Hepatic stellate cell (primary cell): ENCODE results near the gene PCDHGA8.

Experiments
- DNase-seq: peaks from one replicate; pipeline ENCODE4 v3.0.0; 2011; ENCODE audit warnings: low spot score

PCDHGA8 gene

GRCh38 chr5:141434006-141434405, 41.6 kb downstream of the PCDHGA8 start:
- no peak for DNase-seq

DNA sequence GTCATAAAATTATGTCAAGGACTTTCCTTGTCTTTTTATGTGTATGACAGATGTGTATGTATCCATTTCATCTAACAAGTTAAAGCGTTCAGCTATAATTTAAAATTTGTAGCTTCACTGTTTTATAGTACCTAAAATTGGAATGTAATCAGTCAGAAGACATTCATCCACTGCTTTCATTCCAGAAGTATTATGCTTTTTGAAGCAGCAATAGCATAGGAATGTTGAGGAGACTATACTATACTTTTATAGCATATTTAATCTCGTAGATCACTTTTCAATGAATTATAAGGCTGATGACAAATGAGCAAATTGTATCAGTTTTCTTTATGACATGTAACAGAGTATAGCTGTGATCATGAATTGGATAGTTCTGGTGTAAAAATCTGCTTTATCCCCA, 44.8 kb downstream of the PCDHGA8 start:
- no peak for DNase-seq

- DNase-seq = no peak
Observed at GRCh38 chr5:141439411-141440141, 47.1 kb downstream of the PCDHGA8 start.

GRCh38 chr5:141440341-141440740, 47.9 kb downstream of the PCDHGA8 start:
- DNase-seq = no peak

DNA sequence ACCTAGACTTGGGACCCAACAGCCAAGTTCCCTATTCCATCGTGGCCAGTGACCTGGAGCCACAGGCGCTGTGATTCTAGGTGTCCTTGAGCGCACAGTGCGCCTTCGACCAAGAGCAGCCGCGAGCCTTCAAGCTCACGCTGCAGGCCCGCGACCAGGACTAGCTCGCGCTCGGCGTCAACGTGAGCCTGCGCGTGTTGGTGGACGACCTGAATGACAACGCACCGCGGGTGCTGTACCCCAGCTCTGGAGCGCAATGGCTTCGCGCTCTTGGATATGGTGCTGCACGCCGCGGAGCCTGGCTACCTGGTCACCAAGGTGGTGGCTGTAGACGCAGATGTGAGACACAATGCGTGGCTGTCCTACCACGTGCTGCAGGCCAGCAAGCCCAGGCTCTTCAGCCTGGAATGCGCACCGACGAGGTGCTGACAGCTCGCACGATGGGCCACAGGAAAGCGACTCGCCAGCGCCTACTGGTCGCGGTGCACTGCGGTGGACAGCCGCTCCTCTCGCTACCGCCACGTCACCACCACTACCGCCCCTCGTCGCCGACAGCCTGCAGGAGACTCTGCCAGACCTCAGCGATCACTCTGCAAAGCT, 49.2 kb downstream of the PCDHGA8 start:
- no peak for DNase-seq
